Keratinocyte (primary cell): ENCODE data around the gene PRKCA. TPM values are rescaled to one million over a fixed set of nuclear protein-coding genes. Genes with fewer than 3 reads are reported as not detected.

ENCODE experiments used
- DNase-seq: peaks from one replicate; pipeline ENCODE4 v3.0.0-alpha.2; 2011; ENCODE audit warnings: low read depth, missing footprints, low spot score
- FAIRE-seq: peaks from 2 replicates; lab custom pipeline; 2011; peaks lifted over from hg19 to GRCh38; lab: Jason Lieb, UNC
- H2AFZ ChIP-seq: 2 replicates; pipeline ENCODE4 v1.6.0; 2012; ENCODE audit warnings: low read length, control low read depth, inconsistent platforms; ENCODE audit not compliant: control insufficient read depth
- H3K27ac ChIP-seq: 2 replicates; pipeline ENCODE4 v1.5.1; 2011; ENCODE audit warnings: low read length; ENCODE audit not compliant: control insufficient read depth, insufficient read depth
- H3K27me3 ChIP-seq: 3 replicates; pipeline ENCODE4 v1.6.0; 2011; ENCODE audit warnings: low read length; ENCODE audit not compliant: control insufficient read depth, insufficient read depth; ENCODE audit errors: extremely low read depth
- H3K36me3 ChIP-seq, 2 experiments: 2 replicates in 1 of 2; 3 replicates in 1 of 2; pipeline ENCODE4 v1.5.1; 2011; ENCODE audit warnings: low read length in 2 of 2, mild to moderate bottlenecking in 1 of 2; ENCODE audit not compliant: control insufficient read depth in 2 of 2, insufficient read depth in 2 of 2; ENCODE audit errors: extremely low read depth in 1 of 2
- H3K4me1 ChIP-seq: 3 replicates; pipeline ENCODE4 v1.5.1; 2011; ENCODE audit warnings: low read length; ENCODE audit not compliant: control insufficient read depth, insufficient read depth; ENCODE audit errors: extremely low read depth
- H3K4me2 ChIP-seq: 3 replicates; pipeline ENCODE4 v1.6.0; 2011; ENCODE audit warnings: low read depth, low read length; ENCODE audit not compliant: control insufficient read depth, insufficient read depth; ENCODE audit errors: extremely low read depth
- H3K4me3 ChIP-seq, 3 experiments: fragments of 200-600 bp in 1 of 3; sonication (generic) in 1 of 3; 2 replicates in 2 of 3; 3 replicates in 1 of 3; pipeline ENCODE4 v1.5.1; 2011 to 2016; ENCODE audit warnings: low read length in 3 of 3, mild to moderate bottlenecking in 3 of 3, control low read depth in 2 of 3, inconsistent platforms in 1 of 3, low read depth in 1 of 3, mixed read lengths in 1 of 3, mixed run types in 1 of 3, moderate library complexity in 1 of 3; ENCODE audit not compliant: control insufficient read depth in 2 of 3, insufficient read depth in 2 of 3; ENCODE audit errors: extremely low read depth in 1 of 3
- H3K79me2 ChIP-seq: 2 replicates; pipeline ENCODE4 v1.6.0; 2012; ENCODE audit warnings: low read length; ENCODE audit not compliant: control insufficient read depth, insufficient read depth
- H3K9ac ChIP-seq: 3 replicates; pipeline ENCODE4 v1.6.0; 2011; ENCODE audit warnings: low read length; ENCODE audit not compliant: control insufficient read depth, insufficient read depth; ENCODE audit errors: extremely low read depth
- H3K9me1 ChIP-seq: 3 replicates; pipeline ENCODE4 v1.6.0; 2011; ENCODE audit warnings: low read length; ENCODE audit not compliant: control insufficient read depth, insufficient read depth; ENCODE audit errors: extremely low read depth
- H3K9me3 ChIP-seq: 2 replicates; pipeline ENCODE4 v1.5.1; 2012; ENCODE audit warnings: low read depth, low read length; ENCODE audit not compliant: control insufficient read depth
- H4K20me1 ChIP-seq: 3 replicates; pipeline ENCODE4 v1.6.0; 2011; ENCODE audit warnings: low read length; ENCODE audit not compliant: control insufficient read depth, insufficient read depth; ENCODE audit errors: extremely low read depth
- CTCF ChIP-seq, 3 experiments: IDR thresholded peaks in 1 of 3; conservative IDR thresholded peaks in 1 of 3; optimal IDR thresholded peaks in 1 of 3; 2 replicates in 2 of 3; 3 replicates in 1 of 3; pipeline versions ENCODE3 to v1.5.1; 2011; ENCODE audit warnings: low read length in 3 of 3, mild to moderate bottlenecking in 3 of 3, moderate library complexity in 2 of 3, control low read depth in 1 of 3, inconsistent platforms in 1 of 3; ENCODE audit not compliant: insufficient read depth in 2 of 3; ENCODE audit errors: extremely low read depth in 1 of 3
- EZH2 ChIP-seq: IDR thresholded peaks from one replicate; pipeline ENCODE4 v1.6.1; 2012; ENCODE audit warnings: inconsistent platforms, mild to moderate bottlenecking, low read length, moderate library complexity
- dilution Hi-C: fragments of 300-500 bp; cut with MboI; formaldehyde crosslinking; loops from one replicate; pipeline ENCODE4 v1.7.0; 2020; ENCODE audit warnings: low sequenced_read_pairs; ENCODE audit not compliant: extremely low pct_ligation_motif_present
- polyA plus RNA-seq, 5 experiments: library from polyadenylated mRNA; depleted of rRNA in 3 of 5; stranded (reverse) in 3 of 5; stranded (forward) in 1 of 5; unstranded in 1 of 5; fragments of >200 nt; gene quantifications; 1 replicate in 1 of 5; 2 replicates in 3 of 5; 3 replicates in 1 of 5; pipeline versions ENCODE4 v1.2.1 to v1.2.3, GENCODE V29; 2011 to 2012; ENCODE audit warnings: missing spikeins in 2 of 5, low read depth in 1 of 5, low replicate concordance in 1 of 5

Gene PRKCA
- polyA plus RNA-seq, 1 donor (not counting 4 experiments of a cell fraction or from before 2014, with no cell fraction given): 3.6 TPM

- Histone ChIP-seq H3K79me2 (no peaks in the 10 kb centered on the region), H3K27ac (no peak overlapping the region), H3K27me3 (no peaks in the 10 kb centered on the region), H4K20me1 (no peaks in the 10 kb centered on the region), H3K36me3 (no peaks in the 10 kb centered on the region), H3K4me2 (no peak overlapping the region), H3K9me3 (no peaks in the 10 kb centered on the region), H3K4me1 (no peaks in the 10 kb centered on the region), H3K4me3 (no peak overlapping the region), H2AFZ (no peak overlapping the region), H3K9me1 (no peaks in the 10 kb centered on the region), H3K9ac (no peak overlapping the region)
- dilution Hi-C loops: no loop called here
- DNase-seq (no peak), FAIRE-seq (no peak)
- TF ChIP-seq CTCF (optimal IDR thresholded peaks at IDR 0.05 in 1 of 3, IDR thresholded peaks at IDR 0.05 in 1 of 3, conservative IDR thresholded peaks at IDR 0.05 in 1 of 3; ENCODE audit: extremely low read depth in 1 of 3, insufficient read depth in 2 of 3, low read length in 3 of 3) (no peak), EZH2 (no peak)
These were observed 11.7 kb downstream of the PRKCA start for GRCh38 chr17:66313995-66314659.

- no peak for TF ChIP-seq CTCF (optimal IDR thresholded peaks at IDR 0.05 in 1 of 3, IDR thresholded peaks at IDR 0.05 in 1 of 3, conservative IDR thresholded peaks at IDR 0.05 in 1 of 3; ENCODE audit: extremely low read depth in 1 of 3, insufficient read depth in 2 of 3, low read length in 3 of 3)
- TF ChIP-seq EZH2: no peak
- no peaks in the 10 kb centered on the region for H3K9me3 ChIP-seq
- H3K4me3 ChIP-seq: no peak overlapping the region
- no peak overlapping the region for H3K27ac ChIP-seq
- no peaks in the 10 kb centered on the region for H3K4me1 ChIP-seq
- FAIRE-seq (no peak), DNase-seq (no peak)
- H2AFZ ChIP-seq: no peak overlapping the region
- H3K36me3 ChIP-seq: no peaks in the 10 kb centered on the region
- H3K9ac ChIP-seq: no peak overlapping the region
- H3K27me3 ChIP-seq: no peaks in the 10 kb centered on the region
- H3K4me2 ChIP-seq: no peak overlapping the region
- H4K20me1 ChIP-seq: no peaks in the 10 kb centered on the region
- dilution Hi-C loops: no loop called here
- H3K9me1 ChIP-seq: no peaks in the 10 kb centered on the region
- no peaks in the 10 kb centered on the region for H3K79me2 ChIP-seq
These were observed 15.2 kb downstream of the PRKCA start for GRCh38 chr17:66317629-66318028.
